ENCODE results near the gene EPB41L1.

DNA sequence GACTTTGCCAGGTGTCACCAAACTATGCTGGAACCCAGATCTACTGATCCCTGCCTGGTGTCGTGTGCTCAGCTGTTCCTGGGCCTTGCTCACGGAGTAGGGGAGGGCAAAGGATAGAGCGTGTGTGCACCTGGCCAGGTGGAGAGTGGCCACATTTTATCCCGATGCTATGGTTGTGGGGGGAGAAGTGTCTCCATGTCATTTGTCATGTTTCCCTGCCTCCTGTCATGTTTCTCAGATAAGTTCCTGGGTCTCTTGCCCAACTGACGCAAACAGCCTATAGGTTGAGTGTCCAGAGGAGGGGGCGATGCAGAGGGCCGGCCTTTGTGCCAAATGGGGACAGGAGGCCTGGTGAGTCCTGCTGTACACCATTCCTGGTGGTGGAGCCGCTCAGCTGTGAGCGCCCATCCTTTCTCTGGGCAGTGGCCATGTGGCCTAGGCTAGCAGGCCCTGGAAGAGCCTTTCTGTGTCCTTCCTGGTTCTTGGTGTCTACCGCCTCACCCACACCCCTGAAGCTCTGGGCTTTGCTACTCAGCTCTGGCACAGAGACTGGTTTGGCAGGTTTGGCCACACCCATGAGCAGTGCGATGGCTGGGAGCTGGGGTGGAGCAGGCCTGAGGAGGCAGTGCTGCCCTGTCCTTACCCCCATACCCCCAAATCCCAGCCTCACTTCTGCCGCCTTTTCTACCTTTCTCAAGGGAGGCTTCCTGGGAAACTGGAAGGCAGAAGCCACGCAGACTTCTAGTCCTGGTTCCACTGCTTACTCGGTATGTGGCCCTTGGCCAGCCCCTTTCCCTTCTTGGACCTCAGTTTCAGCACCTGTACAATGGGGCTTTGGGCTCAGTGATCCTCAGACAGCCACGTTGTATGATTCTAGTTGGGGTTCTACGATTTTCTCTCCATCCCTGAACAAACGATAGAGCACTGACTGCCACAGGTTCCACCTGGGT is 32.3 kb upstream of the EPB41L1 start:
- TF ChIP-seq, protein P1, sequence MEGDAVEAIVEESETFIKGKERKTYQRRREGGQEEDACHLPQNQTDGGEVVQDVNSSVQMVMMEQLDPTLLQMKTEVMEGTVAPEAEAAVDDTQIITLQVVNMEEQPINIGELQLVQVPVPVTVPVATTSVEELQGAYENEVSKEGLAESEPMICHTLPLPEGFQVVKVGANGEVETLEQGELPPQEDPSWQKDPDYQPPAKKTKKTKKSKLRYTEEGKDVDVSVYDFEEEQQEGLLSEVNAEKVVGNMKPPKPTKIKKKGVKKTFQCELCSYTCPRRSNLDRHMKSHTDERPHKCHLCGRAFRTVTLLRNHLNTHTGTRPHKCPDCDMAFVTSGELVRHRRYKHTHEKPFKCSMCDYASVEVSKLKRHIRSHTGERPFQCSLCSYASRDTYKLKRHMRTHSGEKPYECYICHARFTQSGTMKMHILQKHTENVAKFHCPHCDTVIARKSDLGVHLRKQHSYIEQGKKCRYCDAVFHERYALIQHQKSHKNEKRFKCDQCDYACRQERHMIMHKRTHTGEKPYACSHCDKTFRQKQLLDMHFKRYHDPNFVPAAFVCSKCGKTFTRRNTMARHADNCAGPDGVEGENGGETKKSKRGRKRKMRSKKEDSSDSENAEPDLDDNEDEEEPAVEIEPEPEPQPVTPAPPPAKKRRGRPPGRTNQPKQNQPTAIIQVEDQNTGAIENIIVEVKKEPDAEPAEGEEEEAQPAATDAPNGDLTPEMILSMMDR (conservative IDR thresholded peaks at IDR 0.05; ENCODE audit: low read depth, low read length): no peak
- TF ChIP-seq EZH2 (IDR thresholded peaks at IDR 0.05; ENCODE audit: borderline replicate concordance, low read depth, low read length, poor library complexity, severe bottlenecking): no peak
